ENCODE results near the gene QRFP.

Gene QRFP

DNA sequence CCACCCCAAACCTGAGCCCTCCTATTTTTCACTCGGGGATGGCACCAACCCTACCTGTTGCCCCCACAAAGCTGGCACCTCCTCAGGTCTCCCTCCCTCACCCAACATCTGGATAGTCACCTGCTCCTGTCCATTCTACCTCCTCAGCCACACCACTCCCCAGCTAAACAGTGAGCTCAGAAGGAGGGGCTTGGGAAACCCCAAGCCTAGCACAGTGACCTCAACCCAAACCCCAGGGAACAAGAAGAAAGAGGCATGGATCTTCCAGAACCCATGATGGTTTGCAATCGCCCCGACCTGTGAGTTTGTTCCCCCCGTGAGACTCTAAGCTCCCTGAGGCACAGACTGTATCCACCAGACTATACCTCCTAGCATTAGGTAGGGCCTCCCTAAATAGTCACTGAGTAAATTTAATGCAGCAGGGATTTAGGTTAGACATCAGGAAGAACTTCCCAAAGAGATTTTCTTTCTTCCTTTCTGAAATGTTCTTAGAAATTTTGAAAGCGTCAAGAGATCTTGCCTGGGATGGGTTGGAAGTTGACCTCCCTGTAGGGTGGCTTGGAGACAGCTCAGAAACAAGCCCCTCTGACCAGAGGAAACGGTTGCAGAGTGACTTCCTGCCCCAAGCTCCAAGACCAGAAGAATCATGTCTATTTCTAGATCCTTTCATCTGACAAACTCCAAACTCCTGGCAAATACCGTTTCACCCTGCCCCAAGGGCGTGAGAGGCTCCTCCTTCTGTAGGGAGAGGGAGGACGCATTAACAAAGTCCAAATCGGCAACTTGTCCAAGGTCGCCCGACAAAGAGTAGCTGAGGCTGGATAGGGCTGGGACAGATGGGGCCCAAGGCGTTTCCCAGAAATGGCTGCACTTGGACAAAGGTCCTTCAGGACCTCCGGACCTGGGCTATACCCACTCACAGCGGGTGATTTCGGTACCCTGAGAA lies 38.4 kb upstream of the QRFP start:
- H3K27me3 ChIP-seq (ENCODE audit: control insufficient read depth in 3 of 3, insufficient read depth in 3 of 3, low read depth in 1 of 3, low read length in 3 of 3) = peaks cover 14 to 66% (median 27%) of the 10 kb centered on the region in 3 experiments
- H3K23ac ChIP-seq (ENCODE audit: low read depth, low read length, poor library complexity) = peak overlapping the region; percentile 80
- no peak overlapping the region for H3K4ac ChIP-seq (ENCODE audit: low read length)
- no peak overlapping the region for H2AK5ac ChIP-seq (ENCODE audit: low read depth, low read length)
- H2BK120ac ChIP-seq (ENCODE audit: low read depth, low read length) = no peak overlapping the region
- no peak overlapping the region for H3K18ac ChIP-seq (ENCODE audit: low read length)
- no peak overlapping the region for H2BK12ac ChIP-seq (ENCODE audit: low read length)
- no peak overlapping the region for H3K27ac ChIP-seq (replicated peaks; ENCODE audit: low read length)
- no peak for DNase-seq (ENCODE audit: low spot score)
- H3K79me1 ChIP-seq (ENCODE audit: low read depth, low read length) = no peaks in the 10 kb centered on the region
- H3K9ac ChIP-seq (ENCODE audit: low read depth, low read length, poor library complexity) = no peak overlapping the region
- H3K4me3 ChIP-seq (ENCODE audit: low read length in 2 of 2) = no peak overlapping the region
- no peak overlapping the region for H3K4me2 ChIP-seq (ENCODE audit: insufficient read depth, low read length, poor library complexity, severe bottlenecking)
- no peaks in the 10 kb centered on the region for H3K36me3 ChIP-seq (replicated peaks in 1 of 2; ENCODE audit: control insufficient read depth in 2 of 2, insufficient read depth in 2 of 2, low read length in 2 of 2)
- no CpG with 5 or more reads among the region's 16 CpGs for WGBS, 2 donors (ENCODE audit: extremely low coverage in 2 of 2, insufficient read length in 2 of 2, insufficient replicate concordance in 1 of 2)
- H3K14ac ChIP-seq (ENCODE audit: low read length) = no peak overlapping the region
- H2BK15ac ChIP-seq (ENCODE audit: low read length) = no peak overlapping the region
- no peak overlapping the region for H2AFZ ChIP-seq (ENCODE audit: low read length)
- peak overlapping the region; percentile 55 for H2BK5ac ChIP-seq (ENCODE audit: low read length)
- H3K4me1 ChIP-seq (ENCODE audit: control insufficient read depth in 2 of 2, insufficient read depth in 1 of 2, low read depth in 1 of 2, low read length in 2 of 2) = peaks cover 18 to 19% of the 10 kb centered on the region in 2 donors
- H4K91ac ChIP-seq (ENCODE audit: low read depth, low read length, poor library complexity) = no peak overlapping the region
- H3K9me3 ChIP-seq (replicated peaks in 1 of 2; ENCODE audit: control insufficient read depth in 2 of 2, insufficient read depth in 1 of 2, low read depth in 1 of 2, low read length in 2 of 2) = no peaks in the 10 kb centered on the region
- no peak overlapping the region for H4K8ac ChIP-seq (ENCODE audit: low read depth, low read length)

GRCh38 chr9:130934246-130934645 lies 37.6 kb upstream of the QRFP start:
- peaks cover 18 to 19% of the 10 kb centered on the region in 2 donors for H3K4me1 ChIP-seq (ENCODE audit: control insufficient read depth in 2 of 2, insufficient read depth in 1 of 2, low read depth in 1 of 2, low read length in 2 of 2)
- H3K14ac ChIP-seq (ENCODE audit: low read length) = no peak overlapping the region
- peak overlapping the region; percentile 55 for H2BK5ac ChIP-seq (ENCODE audit: low read length)
- peak overlapping the region; percentile 80 for H3K23ac ChIP-seq (ENCODE audit: low read depth, low read length, poor library complexity)
- H4K8ac ChIP-seq (ENCODE audit: low read depth, low read length) = no peak overlapping the region
- no peaks in the 10 kb centered on the region for H3K79me1 ChIP-seq (ENCODE audit: low read depth, low read length)
- no peak overlapping the region for H2BK12ac ChIP-seq (ENCODE audit: low read length)
- H3K4ac ChIP-seq (ENCODE audit: low read length) = no peak overlapping the region
- no peak overlapping the region for H2AFZ ChIP-seq (ENCODE audit: low read length)
- H3K36me3 ChIP-seq (replicated peaks in 1 of 2; ENCODE audit: control insufficient read depth in 2 of 2, insufficient read depth in 2 of 2, low read length in 2 of 2) = no peaks in the 10 kb centered on the region
- H3K18ac ChIP-seq (ENCODE audit: low read length) = peak overlapping the region; percentile 17
- no peak overlapping the region for H3K27ac ChIP-seq (replicated peaks; ENCODE audit: low read length)
- WGBS, 2 donors (ENCODE audit: extremely low coverage in 2 of 2, insufficient read length in 2 of 2, insufficient replicate concordance in 1 of 2) = no CpG with 5 or more reads among the region's 11 CpGs
- no peak overlapping the region for H4K91ac ChIP-seq (ENCODE audit: low read depth, low read length, poor library complexity)
- H3K9me3 ChIP-seq (replicated peaks in 1 of 2; ENCODE audit: control insufficient read depth in 2 of 2, insufficient read depth in 1 of 2, low read depth in 1 of 2, low read length in 2 of 2) = no peaks in the 10 kb centered on the region
- no peak overlapping the region for H3K9ac ChIP-seq (ENCODE audit: low read depth, low read length, poor library complexity)
- no peak overlapping the region for H2BK120ac ChIP-seq (ENCODE audit: low read depth, low read length)
- no peak overlapping the region for H3K4me2 ChIP-seq (ENCODE audit: insufficient read depth, low read length, poor library complexity, severe bottlenecking)
- no peak for DNase-seq (ENCODE audit: low spot score)
- H2AK5ac ChIP-seq (ENCODE audit: low read depth, low read length) = peak overlapping the region; percentile 69
- no peak overlapping the region for H3K4me3 ChIP-seq (ENCODE audit: low read length in 2 of 2)
- peaks cover 8 to 66% (median 20%) of the 10 kb centered on the region in 3 experiments for H3K27me3 ChIP-seq (ENCODE audit: control insufficient read depth in 3 of 3, insufficient read depth in 3 of 3, low read depth in 1 of 3, low read length in 3 of 3)
- H2BK15ac ChIP-seq (ENCODE audit: low read length) = peak overlapping the region; percentile 31

DNA sequence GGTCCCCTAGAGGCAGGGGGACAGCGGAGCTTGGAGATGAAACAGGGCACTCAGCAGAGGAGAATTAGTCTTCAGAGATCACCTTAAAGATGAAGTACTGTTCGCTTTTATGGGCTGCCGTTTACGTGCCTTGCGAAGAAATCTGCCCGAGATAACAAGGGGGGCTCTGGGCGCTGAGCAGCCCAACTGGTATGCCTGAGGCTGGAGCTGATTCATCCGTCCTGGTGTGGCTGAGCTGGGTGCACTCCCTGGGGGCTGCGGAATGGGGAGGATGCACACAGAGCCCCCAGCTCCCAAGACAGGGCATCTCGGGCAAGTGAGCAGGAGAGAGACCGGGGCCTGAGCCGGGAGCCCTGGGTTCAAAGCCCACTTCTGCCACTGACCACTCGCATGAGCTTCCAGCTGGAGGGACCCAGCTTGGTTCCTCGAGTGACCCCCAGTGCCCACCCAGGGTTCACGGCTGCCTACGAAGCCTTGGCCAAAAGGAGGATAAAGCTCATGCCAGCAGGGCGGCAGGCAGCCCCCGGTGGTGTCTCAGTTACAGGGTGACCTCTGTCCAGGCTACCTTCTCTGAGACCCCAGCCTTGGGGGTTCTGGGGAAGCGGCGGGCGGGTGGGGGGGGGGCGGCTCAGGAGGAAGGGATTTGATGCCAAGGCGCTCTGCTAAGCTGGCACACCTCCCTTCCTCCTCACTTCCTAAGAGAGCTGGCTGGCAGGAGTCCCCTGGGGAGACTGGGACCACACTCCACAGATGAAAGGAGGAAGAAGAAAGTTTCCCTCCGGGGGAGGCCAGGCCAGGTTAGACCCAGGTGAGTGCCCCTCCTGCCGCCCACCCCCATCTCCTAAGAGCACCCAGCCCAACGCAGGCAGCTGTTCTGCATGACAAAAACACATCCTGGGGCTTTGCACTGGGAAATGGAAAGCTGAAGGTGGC lies 36.8 kb upstream of the QRFP start:
- no peak for DNase-seq (ENCODE audit: low spot score)
- WGBS, 2 donors (ENCODE audit: extremely low coverage in 2 of 2, insufficient read length in 2 of 2, insufficient replicate concordance in 1 of 2) = no CpG with 5 or more reads among the region's 26 CpGs
- Histone ChIP-seq H4K91ac (ENCODE audit: low read depth, low read length, poor library complexity) (no peak overlapping the region), H2BK5ac (ENCODE audit: low read length) (no peak overlapping the region), H3K4me2 (ENCODE audit: insufficient read depth, low read length, poor library complexity, severe bottlenecking) (no peak overlapping the region), H3K27ac (replicated peaks; ENCODE audit: low read length) (no peak overlapping the region), H2AK5ac (ENCODE audit: low read depth, low read length) (peak overlapping the region; percentile 69), H2BK15ac (ENCODE audit: low read length) (peak overlapping the region; percentile 31), H3K27me3 (ENCODE audit: control insufficient read depth in 3 of 3, insufficient read depth in 3 of 3, low read depth in 1 of 3, low read length in 3 of 3) (peaks cover 7 to 66% (median 12%) of the 10 kb centered on the region in 3 experiments), H3K4me1 (ENCODE audit: control insufficient read depth in 2 of 2, insufficient read depth in 1 of 2, low read depth in 1 of 2, low read length in 2 of 2) (peaks cover 18 to 19% of the 10 kb centered on the region in 2 donors), H2BK12ac (ENCODE audit: low read length) (no peak overlapping the region), H3K9ac (ENCODE audit: low read depth, low read length, poor library complexity) (no peak overlapping the region), H3K4ac (ENCODE audit: low read length) (no peak overlapping the region), H4K8ac (ENCODE audit: low read depth, low read length) (no peak overlapping the region), H3K36me3 (replicated peaks in 1 of 2; ENCODE audit: control insufficient read depth in 2 of 2, insufficient read depth in 2 of 2, low read length in 2 of 2) (no peaks in the 10 kb centered on the region), H3K18ac (ENCODE audit: low read length) (peak overlapping the region; percentile 80), H3K9me3 (replicated peaks in 1 of 2; ENCODE audit: control insufficient read depth in 2 of 2, insufficient read depth in 1 of 2, low read depth in 1 of 2, low read length in 2 of 2) (no peaks in the 10 kb centered on the region), H3K23ac (ENCODE audit: low read depth, low read length, poor library complexity) (peak overlapping the region; percentile 26), H3K4me3 (ENCODE audit: low read length in 2 of 2) (no peak overlapping the region), H3K79me1 (ENCODE audit: low read depth, low read length) (no peaks in the 10 kb centered on the region), H2AFZ (ENCODE audit: low read length) (no peak overlapping the region), H2BK120ac (ENCODE audit: low read depth, low read length) (no peak overlapping the region), H3K14ac (ENCODE audit: low read length) (peak overlapping the region; percentile 28)
